Memory B cell (primary cell): ENCODE results near the gene GRID2.

ENCODE experiments used
- ATAC-seq: fragments of 150-1000 bp; cut with Tn5 transposase; 2 replicates; pipeline ENCODE4 v1.10.0; 2021; ENCODE audit warnings: low read depth, mild to moderate bottlenecking, moderate library complexity
- DNase-seq, 2 donors: peaks; one replicate each; pipeline ENCODE4 v3.0.0; 2022; ENCODE audit warnings: low spot score in 2 of 2
- H3K27ac Mint-ChIP-seq: one replicate; pipeline ENCODE4 v1.8.0; 2022; ENCODE audit warnings: mild to moderate bottlenecking, moderate library complexity, mixed read lengths
- H3K27me3 Mint-ChIP-seq: one replicate; pipeline ENCODE4 v1.8.0; 2022; ENCODE audit warnings: mixed read lengths
- H3K36me3 Mint-ChIP-seq: one replicate; pipeline ENCODE4 v1.8.0; 2022; ENCODE audit warnings: mild to moderate bottlenecking, mixed read lengths
- H3K4me1 Mint-ChIP-seq: one replicate; pipeline ENCODE4 v1.8.0; 2022; ENCODE audit warnings: mixed read lengths
- H3K4me3 Mint-ChIP-seq: one replicate; pipeline ENCODE4 v1.8.0; 2022; ENCODE audit warnings: mild to moderate bottlenecking, moderate library complexity, mixed read lengths
- H3K9me3 Mint-ChIP-seq: one replicate; pipeline ENCODE4 v1.8.0; 2022; ENCODE audit warnings: mixed read lengths

GRID2 gene

DNA sequence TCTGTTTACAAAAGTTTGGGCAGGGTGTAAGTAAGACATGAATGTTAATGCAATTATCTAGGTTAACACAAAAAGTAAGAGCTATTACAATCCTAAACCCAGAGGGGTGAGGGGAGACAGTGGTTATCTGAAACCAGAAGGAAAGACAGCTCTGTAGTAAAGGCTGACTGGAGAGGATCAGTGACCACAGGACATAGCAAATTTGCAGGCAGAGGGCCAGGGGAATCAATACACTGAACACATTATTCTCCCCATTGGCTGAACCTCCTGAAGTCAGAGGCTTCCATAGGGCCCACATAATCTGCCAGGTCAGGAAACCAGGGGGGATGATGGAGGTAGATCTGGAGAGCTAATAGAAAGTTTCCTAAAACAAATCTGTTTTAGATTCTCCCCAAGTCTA lies 835.4 kb downstream of the GRID2 start:
- H3K27ac Mint-ChIP-seq = no peak overlapping the region
- H3K36me3 Mint-ChIP-seq = no peaks in the 10 kb centered on the region

DNA sequence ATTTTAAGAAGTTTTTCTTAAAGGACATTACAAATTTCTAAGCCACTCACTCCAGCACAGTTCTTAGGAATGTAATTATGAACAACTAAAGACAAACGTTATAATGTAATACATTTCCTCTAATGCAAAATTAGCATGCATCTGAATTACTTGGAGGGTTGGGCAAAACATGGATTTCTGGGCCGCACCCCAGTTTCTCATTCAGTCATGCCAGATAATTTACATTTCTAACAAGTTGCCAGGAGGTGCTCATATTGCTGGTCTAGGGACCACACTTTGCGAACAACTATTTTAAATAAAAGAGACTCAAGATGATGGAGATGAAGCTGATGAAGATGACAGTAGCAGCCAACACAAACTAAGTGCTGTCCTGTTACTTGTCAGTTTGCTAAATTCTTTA lies 840.1 kb downstream of the GRID2 start:
- ATAC-seq = no peak

More for the DNA sequence above, 835.4 kb downstream of the GRID2 start:
- Mint-ChIP-seq H3K27me3 (no peaks in the 10 kb centered on the region), H3K4me1 (no peaks in the 10 kb centered on the region), H3K4me3 (no peak overlapping the region), H3K9me3 (no peaks in the 10 kb centered on the region)
- ATAC-seq (no peak), DNase-seq (no peak)

DNA sequence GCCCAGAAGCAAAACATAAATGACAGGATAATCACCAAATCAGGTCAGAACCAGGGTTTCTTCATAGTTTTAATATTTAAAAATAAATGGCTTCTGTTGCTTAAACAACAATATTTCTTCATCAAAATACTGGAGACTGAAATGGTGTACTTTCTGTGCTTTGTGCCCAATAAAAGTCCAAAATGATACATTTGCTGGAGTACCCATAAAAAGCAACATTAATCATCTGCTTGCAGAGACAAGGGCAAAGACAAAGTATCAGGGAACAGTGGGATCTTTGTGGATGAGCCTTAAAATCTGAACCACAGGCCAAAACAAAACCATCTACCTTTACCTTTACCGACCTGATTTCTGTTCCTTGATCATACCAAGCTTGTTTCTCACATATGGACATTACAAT lies 840.9 kb downstream of the GRID2 start:
- no peaks in the 10 kb centered on the region for H3K9me3 Mint-ChIP-seq
- no peak for DNase-seq
- H3K27ac Mint-ChIP-seq = no peak overlapping the region
- no peak overlapping the region for H3K4me3 Mint-ChIP-seq
- H3K36me3 Mint-ChIP-seq = no peaks in the 10 kb centered on the region
- H3K27me3 Mint-ChIP-seq = no peaks in the 10 kb centered on the region
- no peak for ATAC-seq
- H3K4me1 Mint-ChIP-seq = no peaks in the 10 kb centered on the region

More for the DNA sequence above, 840.1 kb downstream of the GRID2 start:
- Mint-ChIP-seq H3K27me3 (no peaks in the 10 kb centered on the region), H3K36me3 (no peaks in the 10 kb centered on the region), H3K9me3 (no peaks in the 10 kb centered on the region), H3K4me3 (no peak overlapping the region), H3K4me1 (no peaks in the 10 kb centered on the region), H3K27ac (no peak overlapping the region)
- DNase-seq = no peak

DNA sequence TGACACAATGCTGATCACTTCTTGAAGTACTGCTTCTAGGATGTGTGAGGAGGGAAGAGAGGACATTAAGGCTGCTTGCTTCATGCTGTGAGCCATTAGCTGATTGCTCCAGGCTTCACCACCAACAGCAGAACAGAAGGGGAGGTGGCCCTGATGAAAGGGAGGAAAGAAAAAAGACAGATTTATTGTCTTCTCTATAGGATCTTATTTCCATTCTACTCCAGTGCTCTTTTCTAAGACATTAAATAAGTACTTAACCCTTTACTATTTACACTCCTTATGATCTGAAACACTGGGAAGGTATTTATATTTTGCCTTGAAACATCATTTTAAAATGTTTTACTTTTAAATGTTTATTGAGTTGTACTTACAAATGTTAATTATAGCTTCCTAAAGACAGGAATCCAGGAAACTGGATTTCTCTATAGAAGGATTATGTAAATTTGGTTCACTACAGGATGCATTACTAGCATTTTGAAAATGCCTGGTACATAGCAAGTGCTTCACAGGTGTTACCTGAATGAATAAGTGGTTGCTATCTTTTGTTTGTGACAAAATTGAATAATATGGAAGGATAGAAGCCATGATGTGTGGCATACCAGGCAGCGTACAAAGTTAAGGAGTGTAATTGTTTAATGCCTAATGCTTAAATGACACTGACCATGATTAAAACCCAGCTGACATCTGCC lies 843.9 kb downstream of the GRID2 start:
- Mint-ChIP-seq H3K4me3 (no peak overlapping the region), H3K27me3 (no peaks in the 10 kb centered on the region), H3K36me3 (no peaks in the 10 kb centered on the region), H3K9me3 (no peaks in the 10 kb centered on the region), H3K4me1 (no peaks in the 10 kb centered on the region), H3K27ac (no peak overlapping the region)
- DNase-seq (no peak), ATAC-seq (no peak)

DNA sequence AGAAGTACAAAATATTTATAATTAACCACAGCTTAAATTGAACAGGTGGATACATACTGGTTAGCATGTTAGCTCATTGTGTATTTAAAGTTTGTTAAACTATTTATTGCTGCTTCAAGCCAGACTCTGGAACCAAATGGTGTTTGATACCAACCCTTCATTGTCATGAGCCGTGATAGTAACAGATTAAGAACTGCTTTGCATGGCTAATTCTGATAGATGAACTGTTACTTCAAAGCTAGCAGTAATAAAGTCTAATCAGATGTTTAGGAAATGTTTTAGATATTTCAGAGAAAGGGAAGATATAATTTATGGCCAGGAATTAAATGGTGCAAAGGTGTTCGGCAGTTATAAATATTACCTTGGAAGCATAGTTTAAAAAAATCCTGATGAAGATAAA lies 848.7 kb downstream of the GRID2 start:
- Mint-ChIP-seq H3K4me3 (no peak overlapping the region), H3K4me1 (no peaks in the 10 kb centered on the region), H3K36me3 (no peaks in the 10 kb centered on the region), H3K27ac (no peak overlapping the region), H3K27me3 (no peaks in the 10 kb centered on the region), H3K9me3 (peaks cover 6% of the 10 kb centered on the region)
- ATAC-seq = no peak
- no peak for DNase-seq

DNA sequence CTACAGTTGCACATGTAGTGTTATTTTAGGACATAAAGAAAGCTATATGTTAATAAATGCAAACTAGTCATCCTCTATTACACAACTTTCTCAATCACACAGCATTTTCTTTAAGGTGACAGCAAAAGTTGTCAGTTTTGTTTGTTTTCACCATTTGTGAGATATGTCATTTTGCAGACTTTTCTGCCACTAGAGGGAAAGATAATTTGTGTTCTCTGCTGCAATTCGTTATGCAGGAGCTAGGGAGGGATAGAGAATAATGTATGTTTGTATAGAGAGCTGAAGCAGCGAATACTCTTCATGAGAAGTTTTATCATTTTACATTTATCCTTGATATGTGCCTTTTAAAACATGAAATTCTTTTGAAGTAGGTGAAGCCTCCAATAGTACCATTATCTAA lies 854.2 kb downstream of the GRID2 start:
- no peaks in the 10 kb centered on the region for H3K27me3 Mint-ChIP-seq
- H3K4me3 Mint-ChIP-seq = no peak overlapping the region
- H3K4me1 Mint-ChIP-seq = no peaks in the 10 kb centered on the region
- ATAC-seq (no peak), DNase-seq (no peak)
- no peak overlapping the region for H3K27ac Mint-ChIP-seq
- H3K36me3 Mint-ChIP-seq = no peaks in the 10 kb centered on the region
- H3K9me3 Mint-ChIP-seq = peaks cover 6% of the 10 kb centered on the region

DNA sequence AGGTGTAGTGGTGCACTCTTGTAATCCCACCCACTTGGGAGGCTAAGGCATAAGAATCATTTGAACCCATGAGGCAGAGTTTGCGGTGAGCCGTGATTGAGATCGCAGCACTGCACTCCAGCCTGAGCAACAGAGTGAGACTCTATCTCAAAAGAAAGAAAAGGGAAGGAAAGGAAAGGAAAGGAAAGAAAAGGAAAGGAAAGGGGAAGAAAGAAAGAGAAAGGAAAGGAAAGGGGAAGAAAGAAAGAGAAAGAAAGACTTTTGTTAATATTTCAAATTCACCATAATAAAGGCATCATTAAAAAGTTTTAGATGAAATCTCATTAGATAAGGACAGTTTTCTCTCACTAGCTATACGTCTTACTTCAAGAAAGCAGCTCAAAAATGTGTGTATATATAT lies 864.3 kb downstream of the GRID2 start:
- H3K27ac Mint-ChIP-seq = no peak overlapping the region
- no peak overlapping the region for H3K4me3 Mint-ChIP-seq
- H3K4me1 Mint-ChIP-seq = no peaks in the 10 kb centered on the region
- H3K36me3 Mint-ChIP-seq = no peaks in the 10 kb centered on the region
- H3K27me3 Mint-ChIP-seq = no peaks in the 10 kb centered on the region
- no peaks in the 10 kb centered on the region for H3K9me3 Mint-ChIP-seq
- ATAC-seq (no peak), DNase-seq (no peak)

DNA sequence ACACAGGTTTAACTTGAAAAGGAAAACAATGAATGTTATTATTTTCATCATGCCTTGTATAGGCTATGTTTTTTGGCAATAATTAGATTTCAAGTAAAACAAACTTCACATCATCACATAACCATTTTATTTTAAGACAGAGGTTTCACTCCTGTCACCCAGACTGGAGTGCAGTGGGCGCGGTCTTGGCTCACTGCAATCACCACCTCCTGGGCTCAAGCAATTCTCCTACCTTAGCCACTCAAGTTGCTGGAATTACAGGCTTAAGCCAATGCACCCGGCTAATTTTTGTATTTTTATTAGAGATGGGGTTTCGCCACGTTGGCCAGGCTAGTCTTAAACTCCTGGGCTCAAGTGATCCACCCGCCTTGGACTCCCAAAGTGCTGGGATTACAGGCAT lies 866.2 kb downstream of the GRID2 start:
- Mint-ChIP-seq H3K4me3 (no peak overlapping the region), H3K9me3 (no peaks in the 10 kb centered on the region), H3K4me1 (no peaks in the 10 kb centered on the region), H3K36me3 (no peaks in the 10 kb centered on the region), H3K27ac (no peak overlapping the region), H3K27me3 (no peaks in the 10 kb centered on the region)
- DNase-seq = no peak
- no peak for ATAC-seq

DNA sequence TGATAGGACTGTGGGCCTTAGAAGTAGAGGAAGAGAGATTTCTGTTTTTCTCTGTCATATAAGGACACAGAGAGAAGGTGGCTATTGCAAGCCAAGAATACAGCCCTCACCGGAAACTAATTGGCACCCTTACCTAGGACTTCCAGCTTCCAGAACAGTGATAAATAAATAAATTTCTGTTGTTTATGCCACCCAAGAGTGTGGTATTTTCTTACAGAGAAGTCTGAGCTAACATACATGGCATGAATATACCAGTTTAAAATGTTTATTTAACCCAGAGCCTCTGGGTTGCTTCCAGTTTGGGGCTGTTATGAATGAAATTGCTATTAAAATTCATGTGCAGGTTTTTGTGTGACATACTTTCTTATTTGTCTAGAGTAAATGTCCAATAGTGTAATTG lies 870.8 kb downstream of the GRID2 start:
- peaks cover 2% of the 10 kb centered on the region for H3K9me3 Mint-ChIP-seq
- H3K4me1 Mint-ChIP-seq = no peaks in the 10 kb centered on the region
- no peak overlapping the region for H3K27ac Mint-ChIP-seq
- no peaks in the 10 kb centered on the region for H3K36me3 Mint-ChIP-seq
- DNase-seq (no peak), ATAC-seq (no peak)
- no peaks in the 10 kb centered on the region for H3K27me3 Mint-ChIP-seq
- no peak overlapping the region for H3K4me3 Mint-ChIP-seq

DNA sequence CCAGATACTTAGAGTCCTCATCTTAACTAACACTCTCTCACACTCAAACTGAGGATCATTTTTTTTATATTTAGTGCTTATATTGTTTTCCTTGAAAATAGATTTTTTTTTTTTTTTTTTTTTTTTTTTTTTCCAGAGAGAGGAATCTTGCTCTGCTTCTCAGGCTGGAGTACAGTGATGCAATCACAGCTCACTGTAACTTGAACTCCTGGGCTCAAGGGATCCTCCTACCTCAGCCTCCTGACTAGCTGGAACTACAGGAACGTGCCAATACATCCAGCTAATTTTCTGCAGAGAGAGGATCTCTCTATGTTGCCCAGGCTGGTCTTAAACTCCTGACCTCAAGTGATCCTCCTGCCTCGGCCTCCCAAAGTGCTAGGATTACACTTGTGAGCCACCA lies 874.5 kb downstream of the GRID2 start:
- no peak for ATAC-seq

DNA sequence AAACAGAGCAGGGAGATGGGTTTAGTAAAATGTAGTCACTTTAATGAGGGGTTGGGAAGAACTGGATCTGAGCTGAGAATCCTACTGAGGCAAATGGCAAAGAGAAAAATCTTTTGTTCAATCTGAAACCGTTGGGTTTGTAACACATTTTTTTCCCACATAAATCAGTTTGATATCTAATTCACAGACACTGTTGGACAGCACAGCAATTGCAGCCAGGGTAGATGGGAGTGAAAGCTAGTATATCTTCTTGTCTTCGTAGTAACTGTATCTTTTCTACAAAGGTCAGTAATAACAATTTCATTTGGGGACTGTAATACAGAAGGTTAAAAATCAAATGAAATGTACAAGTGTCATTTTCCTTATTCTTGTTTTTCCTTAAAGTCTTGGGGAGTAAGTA lies 875.3 kb downstream of the GRID2 start:
- H3K9me3 Mint-ChIP-seq = peaks cover 2% of the 10 kb centered on the region
- no peaks in the 10 kb centered on the region for H3K36me3 Mint-ChIP-seq
- ATAC-seq (no peak), DNase-seq (no peak)
- H3K27ac Mint-ChIP-seq = no peak overlapping the region
- H3K4me3 Mint-ChIP-seq = no peak overlapping the region
- H3K4me1 Mint-ChIP-seq = no peaks in the 10 kb centered on the region
- H3K27me3 Mint-ChIP-seq = no peaks in the 10 kb centered on the region

More for the DNA sequence above, 874.5 kb downstream of the GRID2 start:
- no peak for DNase-seq
- Mint-ChIP-seq H3K27ac (no peak overlapping the region), H3K36me3 (no peaks in the 10 kb centered on the region), H3K9me3 (peaks cover 2% of the 10 kb centered on the region), H3K27me3 (no peaks in the 10 kb centered on the region), H3K4me3 (no peak overlapping the region), H3K4me1 (no peaks in the 10 kb centered on the region)

DNA sequence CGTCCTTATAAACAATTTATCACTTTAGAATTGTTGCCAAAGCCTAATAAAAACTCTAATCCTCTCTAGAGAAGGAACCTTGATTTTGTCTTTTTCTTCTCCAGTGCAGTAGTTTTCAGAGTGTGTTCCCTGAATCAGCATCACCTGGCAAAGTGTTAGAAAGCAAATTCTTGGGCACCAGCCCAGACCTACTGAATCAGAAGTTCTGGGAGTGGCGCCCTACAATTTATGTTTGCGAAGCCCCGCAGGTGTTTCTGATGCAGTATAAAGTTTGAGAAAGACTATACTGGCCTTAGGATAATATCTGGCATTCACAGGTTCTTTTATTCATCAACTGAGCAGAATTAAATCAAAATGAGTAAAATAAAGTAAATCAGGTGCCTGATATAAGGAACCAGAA lies 879.0 kb downstream of the GRID2 start:
- Mint-ChIP-seq H3K27me3 (no peaks in the 10 kb centered on the region), H3K36me3 (no peaks in the 10 kb centered on the region), H3K4me1 (no peaks in the 10 kb centered on the region), H3K27ac (no peak overlapping the region), H3K4me3 (no peak overlapping the region), H3K9me3 (peaks cover 2% of the 10 kb centered on the region)
- no peak for DNase-seq
- ATAC-seq = no peak

DNA sequence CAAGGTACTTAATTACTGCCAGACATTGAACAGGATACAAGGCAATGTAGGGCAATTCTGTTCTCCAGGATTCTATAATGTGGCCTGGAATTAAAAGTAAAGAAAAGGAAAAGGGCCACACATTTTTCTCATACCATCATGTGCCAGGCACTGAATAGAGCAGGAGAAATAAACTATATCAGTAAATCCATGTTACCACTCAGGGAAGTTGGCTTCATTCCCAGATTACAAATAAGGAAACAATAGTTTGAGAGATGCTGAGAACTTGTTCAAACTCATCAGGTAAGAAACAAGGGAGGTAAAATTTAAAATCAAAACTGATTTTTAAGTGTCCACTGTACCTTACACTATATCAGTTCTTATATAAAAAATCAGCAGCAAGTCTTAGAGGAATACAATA lies 879.8 kb downstream of the GRID2 start:
- H3K4me3 Mint-ChIP-seq = no peak overlapping the region
- peaks cover 3% of the 10 kb centered on the region for H3K9me3 Mint-ChIP-seq
- DNase-seq = no peak
- no peaks in the 10 kb centered on the region for H3K4me1 Mint-ChIP-seq
- H3K27me3 Mint-ChIP-seq = no peaks in the 10 kb centered on the region
- ATAC-seq = no peak
- no peaks in the 10 kb centered on the region for H3K36me3 Mint-ChIP-seq
- no peak overlapping the region for H3K27ac Mint-ChIP-seq

DNA sequence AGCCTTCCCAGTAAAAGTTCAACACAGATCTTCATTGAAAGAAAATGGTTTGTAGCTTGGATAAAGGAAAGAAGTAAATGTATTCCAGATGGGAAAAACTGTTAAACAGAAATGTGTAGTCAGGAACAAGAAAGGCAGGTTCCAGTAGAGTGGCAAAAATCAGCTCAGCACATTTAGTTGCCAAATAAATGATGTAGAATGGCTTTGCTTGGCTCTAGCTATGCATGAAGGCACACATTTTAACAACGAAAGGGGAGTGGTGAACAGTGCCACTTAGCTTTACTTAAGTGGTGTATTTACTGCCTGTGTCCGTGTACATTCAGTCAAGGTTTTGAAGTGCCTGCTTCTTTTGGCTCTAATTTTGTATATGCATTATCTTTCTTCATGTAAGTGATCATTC lies 880.3 kb downstream of the GRID2 start:
- Mint-ChIP-seq H3K27ac (no peak overlapping the region), H3K4me3 (no peak overlapping the region), H3K4me1 (no peaks in the 10 kb centered on the region), H3K36me3 (no peaks in the 10 kb centered on the region), H3K27me3 (no peaks in the 10 kb centered on the region), H3K9me3 (peaks cover 3% of the 10 kb centered on the region)
- DNase-seq (no peak), ATAC-seq (no peak)

DNA sequence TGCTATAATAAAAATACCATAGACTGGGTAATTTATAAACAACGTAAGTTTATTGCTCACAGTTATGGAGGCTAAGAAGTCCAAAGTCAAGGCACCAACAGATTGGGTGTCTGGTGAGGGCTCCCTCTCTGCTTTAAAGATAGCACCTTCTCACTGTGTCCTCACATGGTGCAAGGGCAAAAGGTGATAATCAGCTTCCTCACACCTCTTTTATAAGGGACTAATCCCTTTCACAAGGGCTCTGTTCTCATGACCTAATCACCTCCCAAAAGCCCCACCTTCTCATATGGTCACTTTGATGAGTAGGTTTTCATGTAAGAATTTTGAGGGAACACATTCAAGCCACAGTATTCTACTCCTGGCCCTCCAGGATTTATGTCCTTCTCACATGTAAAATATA lies 883.1 kb downstream of the GRID2 start:
- Mint-ChIP-seq H3K27me3 (no peaks in the 10 kb centered on the region), H3K36me3 (no peaks in the 10 kb centered on the region), H3K4me1 (no peaks in the 10 kb centered on the region), H3K27ac (no peak overlapping the region), H3K9me3 (peaks cover 3% of the 10 kb centered on the region), H3K4me3 (no peak overlapping the region)
- DNase-seq (no peak), ATAC-seq (no peak)
